ENCODE results near the gene CBX6. TPM values are rescaled to one million over a fixed set of nuclear protein-coding genes. Genes with fewer than 3 reads are reported as not detected.
A peak's percentile ranks its signal among the peaks of the same experiment; 100 is the strongest.
"Not testable (repeated sequence)": the region's sequence is repeated elsewhere in the genome, so short reads cannot be mapped to it uniquely, and the experiment has no call there.

CBX6 gene
- polyA plus RNA-seq, 2 of the 4 experiments (the other 2 are of a cell fraction) = 9.8 to 24.0 TPM

DNA sequence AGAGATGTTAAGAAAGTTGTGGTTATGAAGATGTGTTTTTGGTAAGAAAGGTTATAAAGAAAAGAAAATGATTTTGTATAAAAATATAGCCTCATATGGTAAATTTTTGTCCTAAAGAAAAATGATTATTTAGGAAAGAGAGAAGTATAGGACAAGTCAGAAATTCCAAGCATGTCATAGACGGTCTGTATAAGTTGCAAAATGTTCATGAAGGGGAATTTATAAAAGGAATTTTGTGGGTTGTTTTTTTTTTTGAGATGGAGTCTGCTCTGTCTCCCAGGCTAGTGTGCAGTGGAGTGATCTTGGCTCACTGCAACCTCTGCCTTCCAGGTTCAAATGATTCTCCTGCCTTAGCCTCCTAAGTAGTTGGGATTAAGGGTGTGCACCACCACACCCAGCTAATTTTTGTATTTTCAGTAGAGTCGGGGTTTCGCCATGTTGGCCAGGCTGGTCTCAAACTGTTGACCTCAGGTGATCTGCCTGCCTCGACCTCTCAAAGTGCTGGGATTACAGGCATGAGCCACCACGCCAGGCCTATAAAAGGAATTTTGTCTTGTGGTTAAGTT is 32.1 kb upstream of the CBX6 start:
- FAIRE-seq, CTCF ChIA-PET, H3K4me1 ChIP-seq, H3K27ac ChIP-seq, H3K4me2 ChIP-seq, H3K4me3 ChIP-seq, POLR2A ChIA-PET, ATAC-seq, H3K9me3 ChIP-seq: not testable (repeated sequence)
- 13% methylated on average over 5 of the region's 5 CpGs for WGBS (ENCODE audit: missing lambda C conversion rate)
- peak in 1 of 2 experiments; percentile 27 for DNase-seq (ENCODE audit: low read depth in 1 of 2, low spot score in 1 of 2)
- peak; percentile 76 for TF ChIP-seq ZFP36 (IDR thresholded peaks at IDR 0.05; ENCODE audit: borderline replicate concordance, partially characterized antibody)

DNA sequence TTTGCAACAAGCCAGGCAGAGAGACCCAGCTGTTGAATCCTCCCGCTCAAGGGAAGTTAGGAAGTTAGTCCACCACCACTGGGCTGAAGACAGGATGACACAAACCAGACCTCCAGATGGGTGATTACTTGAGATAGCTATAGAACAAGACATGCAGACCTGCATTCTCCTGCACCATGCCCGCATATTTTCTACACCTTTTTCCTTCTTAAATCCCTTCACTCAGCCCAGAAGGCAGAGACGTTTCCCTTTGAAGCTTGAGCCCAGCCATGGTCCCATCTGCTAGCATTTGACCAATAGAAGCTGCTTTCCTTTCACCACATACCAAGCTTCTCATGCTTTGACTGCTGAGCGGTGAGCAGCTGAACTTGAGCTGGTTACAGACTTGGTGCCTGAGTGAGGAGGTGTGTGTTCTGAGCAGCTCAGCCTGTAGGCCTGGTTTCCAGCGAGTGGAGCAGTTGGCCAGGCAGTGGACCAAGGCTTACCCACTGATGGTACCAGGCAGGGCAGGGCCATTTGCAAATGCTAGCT is 29.2 kb upstream of the CBX6 start:
- ChIA-PET CTCF (interaction anchor here (1.0 to 1.9 kb wide), 3 partner anchors 23 to 132 kb away, joined by 3 to 5 read pairs (median 4); no protein-coding TSS in a partner anchor), POLR2A (interaction anchor here (0.5 kb wide), 1 partner anchor 645 kb away, joined by 5 read pairs; no protein-coding TSS in a partner anchor)
- WGBS (ENCODE audit: missing lambda C conversion rate) = 51% methylated on average over 3 of the region's 5 CpGs
- Histone ChIP-seq H3K4me2 (no peak overlapping the region), H3K9me3 (peaks cover 3% of the 10 kb centered on the region; the same call in 2 of the 3 replicates), H3K4me1 (no peaks in the 10 kb centered on the region), H3K4me3 (no peak overlapping the region), H3K27ac (no peak overlapping the region)
- no peak for TF ChIP-seq HDAC2 (IDR thresholded peaks at IDR 0.05)
- TF ChIP-seq RARB (CRISPR knock-in tag; IDR thresholded peaks at IDR 0.05) = no peak
- no peak for TF ChIP-seq MYC (IDR thresholded peaks at IDR 0.05; ENCODE audit: borderline replicate concordance, low read length)
- TF ChIP-seq CTCF (IDR thresholded peaks at IDR 0.05) = no peak
- no peak for TF ChIP-seq ESRRA (IDR thresholded peaks at IDR 0.05; ENCODE audit: borderline replicate concordance, low read length)
- TF ChIP-seq KDM5A (IDR thresholded peaks at IDR 0.05) = no peak
- TF ChIP-seq HMGXB4 (CRISPR knock-in tag; IDR thresholded peaks at IDR 0.05; ENCODE audit: borderline replicate concordance) = no peak
- no peak for TF ChIP-seq SREBF2 (IDR thresholded peaks at IDR 0.05)
- TF ChIP-seq EHMT2 (IDR thresholded peaks at IDR 0.05; ENCODE audit: low read depth) = no peak
- no peak for TF ChIP-seq RFX5 (IDR thresholded peaks at IDR 0.05)
- DNase-seq (ENCODE audit: low read depth in 1 of 2, low spot score in 1 of 2) (no peak), ATAC-seq (no peak), FAIRE-seq (no peak)

DNA sequence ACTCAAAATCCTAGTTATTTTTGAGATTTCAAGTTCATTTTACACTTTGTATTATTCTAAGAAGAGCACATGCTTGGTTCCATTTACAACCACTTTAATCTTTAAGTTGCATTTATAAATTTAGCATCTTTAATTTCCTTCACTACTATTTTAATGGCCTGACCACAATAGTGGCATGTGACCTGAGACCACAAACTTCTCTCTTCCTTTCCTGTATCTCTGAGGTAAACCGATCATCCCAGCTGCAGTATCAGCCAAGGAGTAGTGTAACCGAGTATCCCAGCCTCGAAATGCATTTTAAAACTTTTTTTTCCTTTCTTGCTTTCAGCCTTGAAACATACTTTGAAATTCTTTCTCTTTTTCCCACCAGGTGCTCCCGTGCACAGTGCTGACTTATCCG is 28.7 kb upstream of the CBX6 start:
- H3K4me1 ChIP-seq = no peaks in the 10 kb centered on the region
- no peak for TF ChIP-seq POLR2A (IDR thresholded peaks at IDR 0.05; ENCODE audit: low read length)
- no peak for TF ChIP-seq HMGXB4 (CRISPR knock-in tag; IDR thresholded peaks at IDR 0.05; ENCODE audit: borderline replicate concordance)
- no peak for TF ChIP-seq EHMT2 (IDR thresholded peaks at IDR 0.05; ENCODE audit: low read depth)
- TF ChIP-seq NPAS2 (CRISPR knock-in tag; IDR thresholded peaks at IDR 0.05; ENCODE audit: borderline replicate concordance) = no peak
- TF ChIP-seq POLR2AphosphoS2 (conservative IDR thresholded peaks at IDR 0.05; ENCODE audit: low read length) = no peak
- no peak for TF ChIP-seq BCL3 (IDR thresholded peaks at IDR 0.05)
- no peak for TF ChIP-seq KDM5A (IDR thresholded peaks at IDR 0.05)
- TF ChIP-seq JUNB (IDR thresholded peaks at IDR 0.05) = no peak
- TF ChIP-seq CTCF (IDR thresholded peaks at IDR 0.05) = no peak
- no peak for TF ChIP-seq NFE2L2 (conservative IDR thresholded peaks at IDR 0.05; ENCODE audit: low read length)
- no peak for TF ChIP-seq TFCP2L1 (CRISPR knock-in tag; IDR thresholded peaks at IDR 0.05)
- TF ChIP-seq GATA3 (IDR thresholded peaks at IDR 0.05; ENCODE audit: borderline replicate concordance) = no peak
- no peak for TF ChIP-seq EHF (CRISPR knock-in tag; IDR thresholded peaks at IDR 0.05)
- ChIA-PET POLR2A (no interaction called here), CTCF (interaction anchor here (1.9 kb wide), 1 partner anchor 132 kb away, joined by 5 read pairs; no protein-coding TSS in a partner anchor)
- no peak overlapping the region for H3K4me3 ChIP-seq
- ATAC-seq (no peak), FAIRE-seq (no peak), DNase-seq (ENCODE audit: low read depth in 1 of 2, low spot score in 1 of 2) (no peak)
- peaks cover 3% of the 10 kb centered on the region; the same call in 2 of the 3 replicates for H3K9me3 ChIP-seq
- no peak overlapping the region for H3K27ac ChIP-seq
- WGBS (ENCODE audit: missing lambda C conversion rate) = 32% methylated on average over 5 of the region's 5 CpGs
- no peak overlapping the region for H3K4me2 ChIP-seq

Data from A549 (cell line).